Activated T-helper 1 cell treated with anti-CD3 and anti-CD28 coated beads, Interleukin-12 subunit alpha, Interleukin-12 subunit beta, Interleukin-2, Interleukin-4 antibody, amounts not matched to agents 30 ng/mL and 10 ng/mL and 1 ng/mL, durations not matched to agents 14 hours and 24 hours and 36 hours (primary cell): ENCODE results near the gene SULF2. TPM values are rescaled to one million over a fixed set of nuclear protein-coding genes. Genes with fewer than 3 reads are reported as not detected.

Experiments
- DNase-seq: peaks from one replicate; pipeline ENCODE4 v3.0.0; 2021; ENCODE audit warnings: low spot score
- H3K27ac Mint-ChIP-seq: one replicate; pipeline ENCODE4 v1.8.0; 2021; ENCODE audit warnings: mild to moderate bottlenecking, mixed read lengths
- H3K27me3 Mint-ChIP-seq: one replicate; pipeline ENCODE4 v1.8.0; 2022; ENCODE audit warnings: mild to moderate bottlenecking, moderate library complexity, mixed read lengths; ENCODE audit not compliant: insufficient read depth
- H3K36me3 Mint-ChIP-seq: one replicate; pipeline ENCODE4 v1.8.0; 2021; ENCODE audit warnings: low read depth, mixed read lengths
- H3K4me1 Mint-ChIP-seq: one replicate; pipeline ENCODE4 v1.8.0; 2021; ENCODE audit warnings: low read depth, mixed read lengths
- H3K4me3 Mint-ChIP-seq: one replicate; pipeline ENCODE4 v1.8.0; 2021; ENCODE audit warnings: mild to moderate bottlenecking, moderate library complexity, mixed read lengths
- H3K9me3 Mint-ChIP-seq: one replicate; pipeline ENCODE4 v1.8.0; 2021; ENCODE audit warnings: mixed read lengths
- intact Hi-C: fragments of 100-400 bp; cut with micrococcal nuclease; formaldehyde crosslinking; loops from one replicate; pipeline ENCODE4 v1.15.1; 2024
- total RNA-seq: library from RNA; stranded (reverse); gene quantifications from 2 replicates; pipeline ENCODE4 v1.2.3, GENCODE V29; 2022

Gene SULF2
- total RNA-seq, 1 donor from 2014 or later = 0.52 TPM

DNA sequence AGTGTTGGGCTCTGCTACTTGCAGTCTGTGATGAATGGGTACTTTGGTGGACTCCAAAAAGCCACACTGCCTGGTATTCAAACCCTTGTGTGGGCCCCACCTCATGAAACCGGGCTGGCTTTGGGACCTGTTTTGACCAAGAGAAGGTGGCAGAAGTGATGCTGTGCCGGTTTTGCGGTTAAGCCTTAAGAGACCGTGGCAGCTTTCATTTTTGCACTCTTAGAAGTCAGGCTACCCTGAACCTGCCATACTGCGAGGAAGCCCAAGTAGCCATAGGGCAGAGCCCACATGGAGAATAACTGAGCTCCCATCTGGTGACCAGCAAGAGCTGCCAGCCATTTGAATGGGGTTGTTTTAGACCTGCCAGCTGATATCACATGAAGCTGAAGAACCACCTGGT, 10.2 kb downstream of the SULF2 start:
- intact Hi-C loops = no loop called here
- H3K36me3 Mint-ChIP-seq = no peaks in the 10 kb centered on the region
- H3K27ac Mint-ChIP-seq = no peak overlapping the region
- DNase-seq = no peak
- peaks cover 4% of the 10 kb centered on the region for H3K27me3 Mint-ChIP-seq
- H3K9me3 Mint-ChIP-seq = no peaks in the 10 kb centered on the region
- H3K4me1 Mint-ChIP-seq = no peaks in the 10 kb centered on the region
- H3K4me3 Mint-ChIP-seq = no peak overlapping the region

DNA sequence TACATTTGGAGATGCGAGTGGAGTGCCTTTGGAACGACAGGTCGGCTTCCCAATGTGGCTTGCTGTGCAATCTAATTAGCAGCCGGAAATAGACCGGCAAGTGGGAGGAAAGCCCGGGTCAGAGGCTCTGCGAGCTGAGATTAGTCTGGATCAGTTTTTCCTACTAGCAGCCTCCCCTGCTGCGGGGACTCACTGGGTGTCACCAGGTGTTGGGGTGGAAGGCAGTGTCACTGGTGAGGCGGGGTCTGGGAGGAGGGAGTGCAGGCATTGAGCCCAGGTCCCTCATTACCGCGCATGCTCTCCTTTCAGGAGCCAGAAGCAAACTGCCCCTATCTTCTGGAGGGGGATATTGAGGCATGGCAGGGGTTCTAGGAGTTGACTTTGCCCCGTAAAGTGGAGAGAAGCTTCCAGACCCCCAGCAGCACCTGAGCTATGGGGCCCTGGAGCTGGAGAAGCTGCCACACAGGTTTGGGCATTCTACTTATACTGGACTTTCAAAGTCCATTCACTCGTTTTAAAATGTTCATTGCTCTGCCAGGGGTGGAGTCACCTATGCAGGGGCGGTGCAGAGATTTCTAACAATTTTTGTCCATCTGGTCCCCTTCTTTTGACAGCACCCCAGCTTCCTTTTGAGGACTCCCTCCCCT, 11.0 kb downstream of the SULF2 start:
- H3K27ac Mint-ChIP-seq = no peak overlapping the region
- H3K4me1 Mint-ChIP-seq = no peaks in the 10 kb centered on the region
- peaks cover 4% of the 10 kb centered on the region for H3K27me3 Mint-ChIP-seq
- no peaks in the 10 kb centered on the region for H3K36me3 Mint-ChIP-seq
- no peak for DNase-seq
- intact Hi-C loops = no loop called here
- no peaks in the 10 kb centered on the region for H3K9me3 Mint-ChIP-seq
- no peak overlapping the region for H3K4me3 Mint-ChIP-seq

DNA sequence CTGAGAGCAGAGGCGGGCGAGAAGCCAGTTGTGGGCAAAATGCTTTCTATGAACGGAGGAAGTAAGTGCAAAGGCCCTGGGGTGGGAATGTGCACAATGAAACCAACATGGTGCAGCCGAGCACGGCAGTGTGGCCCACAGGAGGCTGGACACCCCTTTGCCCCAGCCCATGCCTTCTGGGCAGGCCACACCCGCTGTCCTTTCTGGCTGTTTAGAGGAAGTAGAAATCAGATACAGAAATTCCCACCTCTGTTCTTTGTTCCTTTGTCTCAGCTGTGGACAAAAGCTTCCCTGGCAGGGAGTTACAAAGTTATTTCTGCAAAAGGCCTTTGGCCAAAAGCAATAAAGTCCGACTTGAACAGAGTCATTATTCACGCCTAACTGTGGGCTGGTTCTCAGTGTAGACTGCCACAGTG, 11.9 kb downstream of the SULF2 start:
- no peaks in the 10 kb centered on the region for H3K9me3 Mint-ChIP-seq

DNA sequence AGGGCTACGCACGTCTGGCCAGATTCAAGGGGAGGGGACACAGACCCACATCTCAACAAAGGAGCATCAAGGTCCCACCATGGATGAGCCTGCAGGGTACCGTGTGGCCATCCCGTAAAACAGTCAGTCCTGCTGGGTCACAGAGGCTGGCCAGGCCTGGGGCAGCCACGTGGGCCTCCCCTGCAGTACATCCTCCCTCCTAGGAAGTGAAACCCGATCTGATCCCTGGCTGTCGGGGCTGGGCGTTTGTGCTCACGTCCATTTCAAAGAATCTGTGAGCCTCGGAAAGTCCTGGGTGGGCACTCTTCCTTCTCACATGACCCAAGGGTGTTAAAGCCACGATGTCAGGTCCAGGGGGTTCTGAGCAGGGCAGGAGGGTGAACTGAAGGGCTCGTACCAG, 14.3 kb downstream of the SULF2 start:
- peaks cover 7% of the 10 kb centered on the region for H3K27me3 Mint-ChIP-seq
- H3K4me3 Mint-ChIP-seq = no peak overlapping the region
- no peaks in the 10 kb centered on the region for H3K9me3 Mint-ChIP-seq
- no peaks in the 10 kb centered on the region for H3K36me3 Mint-ChIP-seq
- no peak overlapping the region for H3K27ac Mint-ChIP-seq
- intact Hi-C loops = no loop called here
- no peaks in the 10 kb centered on the region for H3K4me1 Mint-ChIP-seq
- no peak for DNase-seq

More for the DNA sequence above, 11.9 kb downstream of the SULF2 start:
- Mint-ChIP-seq H3K36me3 (no peaks in the 10 kb centered on the region), H3K4me1 (no peaks in the 10 kb centered on the region), H3K27me3 (peaks cover 4% of the 10 kb centered on the region), H3K4me3 (no peak overlapping the region), H3K27ac (no peak overlapping the region)
- no peak for DNase-seq
- intact Hi-C loops = no loop called here

DNA sequence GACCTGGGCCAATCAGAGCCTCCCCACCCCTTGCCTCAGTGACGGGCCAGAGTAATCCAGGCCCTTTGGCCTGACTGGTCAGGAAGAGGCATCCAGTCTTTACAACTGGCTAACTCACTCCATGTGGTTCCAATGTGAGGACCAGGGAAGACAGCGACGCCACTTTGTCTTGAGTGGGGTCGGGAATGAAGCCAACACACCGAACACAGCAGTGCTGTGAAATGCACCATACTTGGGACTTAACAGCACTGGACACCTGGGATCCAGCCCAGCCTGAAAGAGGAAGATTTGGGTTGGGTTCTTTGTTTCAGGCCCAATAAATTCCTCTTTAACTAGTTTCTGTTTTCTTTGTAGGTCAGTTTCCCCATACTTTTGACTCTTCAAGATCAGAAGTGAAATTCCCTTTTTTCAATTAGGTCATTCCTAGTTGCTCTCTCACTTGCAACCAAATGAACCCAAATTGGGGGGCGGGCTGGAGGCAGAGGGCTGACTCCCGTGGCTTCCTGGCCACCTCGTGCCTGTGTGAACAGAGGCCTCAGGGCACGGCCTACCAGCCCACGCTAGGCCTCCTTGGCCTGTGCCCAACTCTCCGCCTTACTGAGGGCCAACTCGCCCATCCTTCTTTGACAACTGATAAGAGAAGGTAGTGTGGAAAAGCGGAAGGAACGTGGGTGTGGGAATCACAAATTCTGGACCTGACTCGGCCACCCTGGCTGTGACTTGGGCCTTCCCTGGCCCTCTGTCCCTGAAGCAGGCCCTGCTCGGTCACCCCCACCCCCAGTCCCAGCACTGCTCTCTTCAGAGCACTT, 17.1 kb downstream of the SULF2 start:
- DNase-seq = no peak
- Mint-ChIP-seq H3K36me3 (no peaks in the 10 kb centered on the region), H3K27me3 (peaks cover 13% of the 10 kb centered on the region), H3K9me3 (no peaks in the 10 kb centered on the region), H3K27ac (no peak overlapping the region), H3K4me3 (no peak overlapping the region), H3K4me1 (no peaks in the 10 kb centered on the region)
- intact Hi-C loops = no loop called here

DNA sequence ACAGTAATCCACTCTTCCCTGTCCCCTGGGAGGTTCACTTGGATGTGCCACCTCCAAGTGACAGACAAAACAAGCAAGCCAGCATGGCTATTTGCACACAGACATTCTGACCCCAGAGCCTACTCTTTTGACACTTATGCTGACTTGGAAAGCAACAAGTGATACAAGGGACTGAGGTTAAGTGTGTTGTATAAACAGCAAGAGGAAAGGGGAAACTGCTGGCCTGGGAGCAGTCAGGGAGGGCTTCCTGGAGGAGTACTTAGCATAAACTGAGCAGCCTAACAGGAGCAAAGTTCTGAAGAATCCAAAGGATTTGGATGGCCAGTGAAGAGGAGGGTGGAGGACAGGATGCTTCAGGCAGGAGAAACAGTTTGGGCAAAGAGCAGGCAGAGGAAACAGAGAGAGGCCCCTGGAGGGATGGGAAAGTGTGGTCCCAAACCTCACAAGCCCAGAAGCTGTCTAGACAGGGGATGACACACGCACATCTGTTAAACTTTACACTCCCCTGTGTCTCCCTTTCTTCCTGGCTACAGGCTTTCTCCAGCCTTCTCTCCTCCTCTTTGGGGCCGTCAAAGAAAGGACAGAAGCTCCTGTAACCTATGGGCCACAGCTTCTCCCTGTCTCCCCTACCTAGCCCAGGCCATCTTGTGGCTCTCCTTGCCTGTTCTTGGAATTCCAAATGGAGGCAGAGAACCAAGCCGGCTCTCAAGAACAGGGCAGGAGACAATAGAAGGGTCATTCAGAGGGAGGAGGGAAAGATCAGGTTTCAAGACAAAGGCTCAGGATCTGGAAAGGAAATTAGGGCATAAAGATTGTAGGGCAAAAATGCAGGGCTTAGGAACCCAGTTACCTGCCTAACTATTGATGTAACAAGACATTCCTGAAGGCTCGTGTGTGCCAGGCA, 19.3 kb downstream of the SULF2 start:
- Mint-ChIP-seq H3K4me1 (no peaks in the 10 kb centered on the region), H3K4me3 (no peak overlapping the region), H3K36me3 (no peaks in the 10 kb centered on the region), H3K27me3 (peaks cover 14% of the 10 kb centered on the region), H3K9me3 (no peaks in the 10 kb centered on the region), H3K27ac (no peak overlapping the region)
- no peak for DNase-seq
- intact Hi-C loops = no loop called here

DNA sequence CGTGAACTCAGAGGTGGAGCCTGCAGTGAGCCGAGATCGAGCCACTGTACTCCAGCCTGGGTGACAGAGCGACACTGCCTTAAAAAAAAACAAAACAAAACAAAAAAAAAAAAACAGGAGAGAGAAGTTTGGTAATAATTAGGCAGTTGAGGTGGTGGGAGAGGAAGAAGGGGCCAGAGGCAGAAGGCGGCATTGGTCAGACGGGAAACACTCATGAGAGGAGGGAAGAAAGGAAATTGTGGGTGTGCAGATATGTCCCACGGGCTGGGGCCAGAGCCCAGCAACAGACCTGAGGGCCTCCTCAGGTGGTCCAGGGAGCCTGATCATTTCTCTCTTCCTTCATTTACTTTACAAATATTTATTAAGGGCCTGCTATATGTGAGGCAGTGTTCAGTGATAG, 20.0 kb downstream of the SULF2 start:
- Mint-ChIP-seq H3K4me3 (no peak overlapping the region), H3K4me1 (no peaks in the 10 kb centered on the region), H3K27ac (no peak overlapping the region), H3K27me3 (peaks cover 15% of the 10 kb centered on the region), H3K36me3 (no peaks in the 10 kb centered on the region), H3K9me3 (no peaks in the 10 kb centered on the region)
- intact Hi-C loops = no loop called here
- no peak for DNase-seq

DNA sequence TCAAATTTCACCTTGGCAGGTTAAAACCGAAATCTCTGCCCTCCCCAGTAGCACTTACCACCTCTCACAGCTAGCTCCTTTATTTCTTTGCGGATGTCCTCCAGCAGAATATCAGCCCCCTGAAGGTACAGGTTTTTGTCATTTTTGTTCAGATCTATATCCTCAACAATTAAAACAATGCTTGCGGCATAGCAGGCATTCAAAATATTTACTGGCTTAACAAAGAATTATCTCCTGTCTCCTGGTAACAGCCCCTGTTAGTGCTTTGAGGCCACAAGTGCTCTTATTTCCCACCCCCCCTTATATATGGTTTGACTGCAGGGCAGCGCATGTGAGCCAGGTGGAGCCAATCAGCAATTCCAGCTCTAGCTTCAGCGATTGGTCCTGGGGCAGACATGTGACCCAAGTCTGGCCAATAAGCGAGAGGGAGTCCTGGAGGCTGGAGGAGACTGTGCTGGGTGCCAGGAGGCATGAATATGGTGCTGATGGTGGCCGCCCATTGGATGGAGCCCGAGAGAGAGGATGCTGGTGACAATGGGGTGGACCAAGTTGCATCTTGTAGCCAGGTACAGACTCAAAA, 21.0 kb downstream of the SULF2 start:
- H3K27ac Mint-ChIP-seq = no peak overlapping the region
- no peaks in the 10 kb centered on the region for H3K36me3 Mint-ChIP-seq
- DNase-seq = no peak

DNA sequence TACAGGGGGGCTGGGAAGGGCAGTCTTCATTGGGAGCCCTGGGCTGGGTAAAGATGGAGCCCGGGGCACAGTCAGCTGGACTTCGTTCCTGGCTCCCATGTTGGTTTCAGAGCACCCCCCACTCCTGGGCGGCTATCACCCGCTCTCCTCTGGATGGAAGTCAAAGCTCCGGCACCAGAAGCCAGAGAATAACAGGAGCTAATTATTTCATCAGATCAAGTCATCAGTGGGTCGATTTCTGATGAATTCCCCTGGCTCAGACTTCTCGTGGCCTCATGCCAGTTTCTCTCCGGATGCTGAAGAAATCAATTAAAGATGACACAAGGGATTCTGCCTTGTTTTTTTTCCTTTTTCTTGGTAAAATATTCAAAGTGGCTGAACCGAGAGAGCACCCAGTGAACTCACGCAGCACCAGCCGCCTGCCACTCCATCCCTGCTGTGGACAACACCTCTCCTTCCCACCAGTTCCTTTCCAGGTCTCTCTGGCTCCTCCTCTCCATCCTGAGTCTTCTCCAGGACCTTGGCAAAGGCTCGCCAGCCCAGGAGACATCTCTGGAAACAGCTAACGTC, 22.5 kb downstream of the SULF2 start:
- no peaks in the 10 kb centered on the region for H3K36me3 Mint-ChIP-seq

More for the DNA sequence above, 21.0 kb downstream of the SULF2 start:
- H3K4me1 Mint-ChIP-seq = no peaks in the 10 kb centered on the region
- H3K4me3 Mint-ChIP-seq = no peak overlapping the region
- intact Hi-C loops = no loop called here
- H3K9me3 Mint-ChIP-seq = no peaks in the 10 kb centered on the region
- H3K27me3 Mint-ChIP-seq = peaks cover 17% of the 10 kb centered on the region

DNA sequence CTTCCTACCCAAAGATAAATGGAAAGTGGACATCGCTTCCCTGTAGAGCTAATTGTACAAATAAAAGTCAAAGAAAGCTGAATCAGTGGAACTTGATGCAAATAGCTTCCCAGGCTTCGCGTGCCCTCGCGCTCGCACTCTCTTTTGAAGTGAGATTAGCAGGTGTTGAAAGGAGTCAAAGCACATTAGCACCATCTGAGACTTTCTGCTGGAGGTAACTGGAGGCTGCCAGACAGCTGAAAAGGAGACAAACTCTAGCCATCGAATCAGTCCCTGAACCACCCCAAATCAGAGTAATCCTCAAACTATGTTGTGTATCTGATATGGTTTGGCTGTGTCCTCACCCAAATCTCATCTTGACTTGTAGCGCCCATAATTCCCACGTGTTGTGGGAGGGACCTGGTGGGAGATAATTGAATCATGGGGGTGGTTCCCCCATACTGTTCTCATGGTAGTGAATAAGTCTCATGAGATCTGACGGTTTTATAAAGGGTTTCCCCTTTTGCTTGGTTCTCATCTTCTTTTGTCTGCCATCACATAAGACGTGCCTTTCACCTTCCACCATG, 23.7 kb downstream of the SULF2 start:
- H3K4me1 Mint-ChIP-seq = no peaks in the 10 kb centered on the region
- no peak overlapping the region for H3K27ac Mint-ChIP-seq
- H3K4me3 Mint-ChIP-seq = no peak overlapping the region
- no peaks in the 10 kb centered on the region for H3K36me3 Mint-ChIP-seq
- H3K27me3 Mint-ChIP-seq = peaks cover 17% of the 10 kb centered on the region
- intact Hi-C loops = no loop called here
- DNase-seq = no peak
- H3K9me3 Mint-ChIP-seq = no peaks in the 10 kb centered on the region

More for the DNA sequence above, 22.5 kb downstream of the SULF2 start:
- no peak overlapping the region for H3K4me3 Mint-ChIP-seq
- peaks cover 17% of the 10 kb centered on the region for H3K27me3 Mint-ChIP-seq
- no peak for DNase-seq
- intact Hi-C loops = no loop called here
- no peak overlapping the region for H3K27ac Mint-ChIP-seq
- no peaks in the 10 kb centered on the region for H3K9me3 Mint-ChIP-seq
- no peaks in the 10 kb centered on the region for H3K4me1 Mint-ChIP-seq

DNA sequence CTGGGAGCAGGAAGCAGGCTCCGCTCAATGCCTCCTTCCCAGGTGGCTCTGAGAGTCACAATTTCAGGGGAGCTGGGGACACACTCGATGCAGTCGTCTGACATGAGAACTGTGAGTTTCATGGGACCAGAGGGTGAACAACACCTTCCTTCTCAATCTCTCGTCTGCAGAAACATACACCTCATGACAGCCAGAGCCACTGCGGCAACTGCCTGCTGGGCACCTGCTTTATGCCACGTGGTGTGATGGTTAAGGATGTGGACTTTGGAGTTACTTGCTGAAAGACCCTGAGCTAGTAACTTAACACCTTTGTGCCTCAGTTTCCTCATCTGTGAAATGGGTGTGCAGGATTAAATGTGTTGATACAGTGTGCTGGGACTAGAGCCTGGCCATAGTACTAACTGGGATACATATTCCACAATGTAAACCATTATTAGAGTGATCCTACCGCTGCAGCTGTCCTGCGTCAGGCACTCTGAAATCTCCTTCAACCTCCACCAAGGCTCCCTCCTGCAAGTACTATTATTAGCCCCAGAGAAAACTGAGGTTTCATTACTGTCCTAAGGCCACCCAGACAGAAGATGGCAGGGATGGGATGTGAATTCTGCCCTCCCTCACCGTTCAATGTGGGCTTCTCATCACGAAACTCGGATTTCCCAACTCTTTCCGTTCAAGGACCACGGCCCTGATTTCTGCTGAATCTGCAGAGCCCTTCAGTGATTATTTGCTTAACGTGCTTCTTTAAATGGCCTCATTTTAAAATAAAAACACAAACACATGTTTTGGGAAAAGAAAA, 24.4 kb downstream of the SULF2 start:
- peaks cover 12% of the 10 kb centered on the region for H3K27me3 Mint-ChIP-seq
- no peaks in the 10 kb centered on the region for H3K4me1 Mint-ChIP-seq
- no peaks in the 10 kb centered on the region for H3K36me3 Mint-ChIP-seq
- H3K27ac Mint-ChIP-seq = no peak overlapping the region
- DNase-seq = no peak
- intact Hi-C loops = no loop called here
- H3K4me3 Mint-ChIP-seq = no peak overlapping the region
- no peaks in the 10 kb centered on the region for H3K9me3 Mint-ChIP-seq
